ENCODE results near the gene HECA.
"Not testable (repeated sequence)": the region's sequence is repeated elsewhere in the genome, so short reads cannot be mapped to it uniquely, and the experiment has no call there.

HECA gene

GRCh38 chr6:139161817-139162284, 27.0 kb downstream of the HECA start:
- peak; percentile 55 for DNase-seq

DNA sequence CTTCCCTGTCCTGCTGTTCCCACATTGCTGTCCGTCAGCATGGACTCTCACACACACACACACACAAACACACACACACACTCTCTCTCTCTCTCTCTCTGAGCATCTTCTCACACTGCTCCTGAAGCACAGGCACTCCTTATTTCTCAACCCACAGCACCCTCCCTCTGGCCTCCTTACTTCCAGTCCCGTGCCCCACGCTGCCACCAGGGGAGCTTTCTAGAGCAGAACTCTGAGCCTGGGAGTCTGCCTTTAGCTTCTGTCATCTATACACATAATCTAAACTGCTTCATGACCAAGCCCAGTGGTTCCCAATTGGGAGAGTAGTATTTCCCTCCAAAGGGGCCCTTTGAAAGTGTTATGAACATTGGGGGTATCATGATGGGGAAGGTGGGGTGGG, 29.1 kb downstream of the HECA start:
- DNase-seq = no peak

- no peak for DNase-seq
Measured at GRCh38 chr6:139165324-139165723, 30.4 kb downstream of the HECA start.

GRCh38 chr6:139166238-139166955, 31.5 kb downstream of the HECA start:
- no peak for DNase-seq

- no peak for DNase-seq
Measured at GRCh38 chr6:139166956-139167313, 32.1 kb downstream of the HECA start.

- no peak for DNase-seq
Measured at GRCh38 chr6:139172151-139172550, 37.3 kb downstream of the HECA start.

GRCh38 chr6:139172567-139172966, 37.7 kb downstream of the HECA start:
- DNase-seq = no peak

GRCh38 chr6:139173172-139173571, 38.3 kb downstream of the HECA start:
- no peak for DNase-seq

DNA sequence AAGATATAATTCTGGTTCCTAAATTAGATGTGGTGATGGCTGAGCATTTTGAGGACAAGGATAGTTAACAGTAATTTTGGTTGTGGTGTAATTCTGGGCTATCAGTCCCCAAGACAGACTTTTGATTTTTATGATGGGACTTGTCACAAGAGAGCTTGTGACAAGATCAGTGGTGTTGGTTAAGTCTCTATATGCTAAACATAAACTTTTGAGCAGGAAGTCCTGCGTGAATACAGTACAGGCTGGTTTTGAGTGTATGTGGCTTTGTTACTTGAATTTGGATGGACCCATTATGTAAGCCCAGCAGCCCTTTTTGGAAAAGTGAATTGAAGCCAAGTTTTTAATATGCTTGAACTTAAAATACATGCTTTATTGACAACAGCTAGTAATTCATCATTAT, 38.9 kb downstream of the HECA start:
- DNase-seq = no peak

GRCh38 chr6:139174961-139175360, 40.1 kb downstream of the HECA start:
- DNase-seq = no peak

GRCh38 chr6:139175389-139175948, 40.6 kb downstream of the HECA start:
- no peak for DNase-seq

- no peak for DNase-seq
Measured at GRCh38 chr6:139181236-139181635, 46.4 kb downstream of the HECA start.

DNA sequence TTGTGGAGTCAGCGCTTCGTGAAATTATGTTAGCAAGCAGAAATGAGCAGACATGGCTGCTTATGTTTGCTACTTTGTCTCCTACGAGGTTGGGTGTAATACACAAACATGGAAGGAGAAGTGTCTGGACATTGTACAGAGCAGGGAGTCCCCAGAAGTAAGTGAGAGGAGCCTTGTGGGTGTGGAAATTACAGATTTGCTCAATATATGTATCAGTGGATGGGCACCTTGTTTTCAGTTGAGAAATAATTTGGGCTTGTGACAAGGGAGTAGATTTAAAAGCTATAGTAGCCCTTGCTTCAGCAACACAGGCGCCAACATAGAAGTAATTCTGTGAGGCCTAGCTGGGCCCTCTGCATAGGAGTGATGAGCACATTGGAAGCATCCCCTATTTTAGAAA, 49.2 kb downstream of the HECA start:
- no peak for DNase-seq

DNA sequence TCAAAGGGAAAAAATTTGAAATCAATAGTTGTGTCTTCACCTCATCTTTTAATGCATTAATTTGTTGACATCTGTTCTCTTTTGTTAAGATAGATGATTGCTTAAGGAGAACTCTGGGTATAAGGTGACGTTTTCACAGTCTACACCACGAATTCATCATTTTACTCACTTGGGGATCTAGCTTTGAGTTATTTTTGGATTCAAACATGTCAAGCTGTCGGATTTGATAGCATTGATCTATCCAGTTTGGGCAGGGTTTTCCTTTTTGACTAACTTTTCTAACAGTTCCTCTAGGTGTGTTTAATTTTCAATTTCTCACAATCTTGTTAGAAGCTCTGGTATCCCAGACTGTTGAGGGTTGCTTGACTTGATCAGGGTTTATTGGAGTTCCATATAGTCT, 49.6 kb downstream of the HECA start:
- no peak for DNase-seq

- no peak for DNase-seq
Measured at GRCh38 chr6:139186242-139186641, 51.4 kb downstream of the HECA start.

DNA sequence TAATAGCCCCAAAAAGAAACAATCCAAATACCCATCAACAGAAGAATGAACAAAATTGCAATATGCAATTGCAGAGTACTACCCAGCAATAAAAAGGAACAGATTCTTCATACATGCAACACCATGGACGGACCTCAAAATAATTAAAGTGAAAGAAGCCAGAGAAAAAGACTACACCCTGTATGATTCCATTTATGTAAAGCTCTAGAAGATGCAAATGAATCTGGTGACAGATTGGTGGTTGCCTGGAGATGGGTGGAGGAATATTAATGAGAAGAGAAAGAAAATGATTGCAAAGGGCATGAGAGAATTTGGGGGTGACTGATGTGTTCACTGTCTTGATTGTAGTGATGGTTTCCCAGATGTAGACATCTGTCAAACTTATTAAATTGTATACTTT, 51.8 kb downstream of the HECA start:
- no peak for DNase-seq

GRCh38 chr6:139187489-139187888, 52.6 kb downstream of the HECA start:
- no peak for DNase-seq

DNA sequence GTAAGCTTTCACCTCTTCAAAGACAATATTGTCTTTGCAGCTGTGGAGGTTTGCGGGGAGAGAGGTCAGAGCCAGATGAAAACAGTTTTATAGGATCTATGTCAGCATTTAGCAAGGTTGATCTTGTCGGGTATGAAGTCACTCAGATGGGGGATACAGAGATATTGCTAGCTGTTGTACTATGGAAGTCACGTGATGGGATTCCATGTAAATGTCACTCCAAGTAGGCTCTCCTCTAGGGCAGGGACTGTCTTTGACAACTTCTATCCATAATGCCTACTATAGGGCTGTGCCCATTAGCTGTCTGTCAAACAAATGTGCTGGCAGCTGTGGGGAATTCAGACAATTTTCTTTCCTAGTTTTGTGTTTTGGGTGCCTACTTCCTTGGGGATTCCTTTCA, 54.8 kb downstream of the HECA start:
- no peak for DNase-seq

GRCh38 chr6:139194740-139195139, 59.9 kb downstream of the HECA start:
- no peak for DNase-seq

DNA sequence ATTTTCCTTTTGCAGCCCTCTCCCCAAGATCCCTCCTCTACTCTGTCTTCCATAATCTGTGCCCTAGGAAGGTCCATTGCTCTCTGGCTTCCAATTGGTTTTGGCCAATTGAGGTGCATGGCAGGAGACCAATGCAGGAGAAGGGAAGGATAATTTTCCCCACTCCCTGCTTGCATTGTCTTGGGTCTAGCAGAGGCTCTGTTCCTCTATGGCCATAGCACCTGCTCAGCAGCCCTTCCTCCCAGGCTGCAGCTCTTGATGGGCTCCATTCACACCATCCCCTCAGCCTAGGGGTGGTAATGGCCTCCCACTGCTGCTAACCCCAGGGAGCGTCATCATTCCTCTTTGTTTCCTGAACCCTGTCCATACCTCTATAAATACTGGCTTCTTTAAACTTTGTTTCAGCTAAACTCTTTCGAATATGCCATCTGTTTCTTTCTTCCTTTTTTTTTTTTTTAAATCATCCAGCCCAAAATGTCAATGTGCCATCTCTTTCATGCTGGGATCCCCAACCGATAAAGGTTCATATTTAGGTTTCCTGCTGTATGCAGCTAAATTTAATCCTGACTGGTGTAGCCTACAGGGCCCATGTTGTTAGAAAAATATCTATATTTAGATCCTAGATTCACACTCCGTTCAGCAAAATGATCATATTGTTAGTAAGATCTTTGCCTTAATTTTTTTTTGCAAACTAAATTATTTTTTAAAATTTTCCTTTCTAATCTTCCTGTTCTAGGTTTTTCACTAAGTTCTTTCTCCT, 63.8 kb downstream of the HECA start:
- DNase-seq = no peak

DNA sequence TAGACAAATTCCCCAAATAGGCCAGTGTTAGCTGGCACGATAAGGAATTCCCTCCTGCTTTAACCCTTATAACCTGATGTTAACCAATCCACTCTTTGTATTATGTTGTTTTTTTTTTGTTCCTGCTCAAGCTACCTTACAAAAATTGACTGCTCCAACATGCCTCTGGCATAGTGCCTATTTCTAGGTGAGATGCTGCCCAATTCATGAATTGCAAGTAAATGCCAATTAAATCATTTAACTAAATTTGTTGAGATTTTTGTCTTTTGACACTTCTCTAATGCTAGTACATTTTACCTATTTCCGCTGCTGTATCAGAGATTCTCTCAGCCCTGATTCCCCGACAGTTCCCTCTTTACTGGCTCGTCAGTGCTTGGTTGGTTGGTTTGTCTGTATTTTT, 66.5 kb downstream of the HECA start:
- DNase-seq = no peak

DNA sequence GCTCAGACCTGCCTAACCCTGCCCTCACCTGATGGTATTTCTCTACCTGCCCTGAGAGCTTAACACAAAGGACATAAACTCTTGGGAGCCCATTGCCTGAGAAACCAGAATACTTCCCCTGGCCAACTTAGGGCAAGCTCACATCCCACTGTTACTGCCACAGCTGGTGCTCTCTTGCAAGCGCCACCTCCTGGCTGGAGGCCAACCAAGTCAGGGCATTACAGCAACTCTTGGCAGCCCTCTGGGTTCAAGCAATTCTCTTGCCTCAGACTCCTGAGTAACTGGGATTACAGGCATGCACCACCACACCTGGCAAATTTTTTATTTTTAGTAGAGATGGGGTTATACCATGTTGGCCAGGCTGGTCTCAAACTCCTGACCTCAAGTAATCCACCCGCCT, 70.1 kb downstream of the HECA start:
- no peak for DNase-seq

GRCh38 chr6:139205843-139206242, 71.0 kb downstream of the HECA start:
- DNase-seq = no peak

DNA sequence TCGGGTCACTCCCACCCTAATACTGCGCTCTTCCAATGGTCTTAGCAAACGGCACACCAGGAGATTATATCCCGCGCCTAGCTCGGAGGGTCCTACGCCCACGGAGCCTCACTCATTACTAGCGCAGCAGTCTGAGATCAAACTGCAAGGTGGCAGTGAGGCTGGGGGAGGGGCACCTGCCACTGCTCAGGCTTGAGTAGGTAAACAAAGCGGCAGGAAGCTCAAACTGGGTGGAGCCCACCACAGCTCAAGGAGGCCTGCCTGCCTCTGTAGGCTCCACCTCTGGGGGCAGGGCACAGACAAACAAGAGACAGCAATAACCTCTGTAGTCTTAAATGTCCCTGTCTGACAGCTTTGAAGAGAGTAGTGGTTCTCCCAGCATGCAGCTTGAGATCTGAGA, 75.9 kb downstream of the HECA start:
- not testable (repeated sequence) for DNase-seq
